Measurements from ENCODE around the gene LRSAM1.

LRSAM1 gene

DNA sequence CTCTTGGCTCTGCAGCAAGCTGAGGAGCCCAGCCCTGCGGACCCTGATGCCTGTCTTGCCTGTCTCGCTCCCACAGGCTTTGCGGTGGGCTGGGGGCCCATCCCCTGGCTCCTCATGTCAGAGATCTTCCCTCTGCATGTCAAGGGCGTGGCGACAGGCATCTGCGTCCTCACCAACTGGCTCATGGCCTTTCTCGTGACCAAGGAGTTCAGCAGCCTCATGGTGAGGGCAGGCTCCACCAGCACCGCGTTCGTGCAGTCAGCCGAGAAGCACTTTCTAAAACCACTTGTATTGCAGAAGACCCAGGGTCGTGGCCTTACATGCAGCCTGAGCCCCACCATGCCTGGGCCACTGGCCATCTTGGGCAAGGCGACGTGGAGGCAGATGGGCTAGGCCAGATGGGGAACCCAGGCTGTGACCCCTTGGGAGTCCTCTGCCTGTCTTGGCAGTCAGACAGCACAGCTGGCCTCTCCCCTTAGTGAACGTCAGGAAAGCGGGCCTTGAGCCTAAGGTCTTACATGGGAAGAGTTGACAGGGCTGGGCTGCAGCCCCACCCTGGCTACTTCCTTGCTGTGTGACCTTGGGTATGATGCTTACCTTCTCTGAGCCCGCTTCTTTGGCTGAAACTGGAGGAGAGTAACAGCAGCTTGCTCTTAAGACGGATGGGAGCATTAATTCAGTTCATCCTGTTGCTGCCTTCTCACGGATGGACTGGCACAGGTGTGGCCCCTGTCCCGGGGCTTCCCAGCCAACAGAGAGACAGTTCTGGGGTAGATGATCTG is 45.8 kb upstream of the LRSAM1 start:
- TF ChIP-seq EP300 (IDR thresholded peaks at IDR 0.05; ENCODE audit: borderline replicate concordance) (no peak), RAD21 (IDR thresholded peaks at IDR 0.05; ENCODE audit: low read depth) (no peak), ZBTB7A (IDR thresholded peaks at IDR 0.05; ENCODE audit: low read depth) (no peak), NFIC (IDR thresholded peaks at IDR 0.05) (no peak), EGR1 (IDR thresholded peaks at IDR 0.05) (no peak), YY1 (IDR thresholded peaks at IDR 0.05; ENCODE audit: low read depth) (no peak), CEBPB (IDR thresholded peaks at IDR 0.05) (no peak), CREB1 (IDR thresholded peaks at IDR 0.05; ENCODE audit: low read depth) (no peak), TEAD4 (IDR thresholded peaks at IDR 0.05) (no peak), FOXM1 (IDR thresholded peaks at IDR 0.05; ENCODE audit: borderline replicate concordance, low read depth) (no peak), TCF12 (IDR thresholded peaks at IDR 0.05; ENCODE audit: low read depth) (no peak), TAF1 (IDR thresholded peaks at IDR 0.05; ENCODE audit: low read depth) (no peak)
- TF ChIP-seq, protein P1, sequence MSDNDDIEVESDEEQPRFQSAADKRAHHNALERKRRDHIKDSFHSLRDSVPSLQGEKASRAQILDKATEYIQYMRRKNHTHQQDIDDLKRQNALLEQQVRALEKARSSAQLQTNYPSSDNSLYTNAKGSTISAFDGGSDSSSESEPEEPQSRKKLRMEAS (IDR thresholded peaks at IDR 0.05): no peak
- TF ChIP-seq, protein P2, sequence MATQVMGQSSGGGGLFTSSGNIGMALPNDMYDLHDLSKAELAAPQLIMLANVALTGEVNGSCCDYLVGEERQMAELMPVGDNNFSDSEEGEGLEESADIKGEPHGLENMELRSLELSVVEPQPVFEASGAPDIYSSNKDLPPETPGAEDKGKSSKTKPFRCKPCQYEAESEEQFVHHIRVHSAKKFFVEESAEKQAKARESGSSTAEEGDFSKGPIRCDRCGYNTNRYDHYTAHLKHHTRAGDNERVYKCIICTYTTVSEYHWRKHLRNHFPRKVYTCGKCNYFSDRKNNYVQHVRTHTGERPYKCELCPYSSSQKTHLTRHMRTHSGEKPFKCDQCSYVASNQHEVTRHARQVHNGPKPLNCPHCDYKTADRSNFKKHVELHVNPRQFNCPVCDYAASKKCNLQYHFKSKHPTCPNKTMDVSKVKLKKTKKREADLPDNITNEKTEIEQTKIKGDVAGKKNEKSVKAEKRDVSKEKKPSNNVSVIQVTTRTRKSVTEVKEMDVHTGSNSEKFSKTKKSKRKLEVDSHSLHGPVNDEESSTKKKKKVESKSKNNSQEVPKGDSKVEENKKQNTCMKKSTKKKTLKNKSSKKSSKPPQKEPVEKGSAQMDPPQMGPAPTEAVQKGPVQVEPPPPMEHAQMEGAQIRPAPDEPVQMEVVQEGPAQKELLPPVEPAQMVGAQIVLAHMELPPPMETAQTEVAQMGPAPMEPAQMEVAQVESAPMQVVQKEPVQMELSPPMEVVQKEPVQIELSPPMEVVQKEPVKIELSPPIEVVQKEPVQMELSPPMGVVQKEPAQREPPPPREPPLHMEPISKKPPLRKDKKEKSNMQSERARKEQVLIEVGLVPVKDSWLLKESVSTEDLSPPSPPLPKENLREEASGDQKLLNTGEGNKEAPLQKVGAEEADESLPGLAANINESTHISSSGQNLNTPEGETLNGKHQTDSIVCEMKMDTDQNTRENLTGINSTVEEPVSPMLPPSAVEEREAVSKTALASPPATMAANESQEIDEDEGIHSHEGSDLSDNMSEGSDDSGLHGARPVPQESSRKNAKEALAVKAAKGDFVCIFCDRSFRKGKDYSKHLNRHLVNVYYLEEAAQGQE (IDR thresholded peaks at IDR 0.05; ENCODE audit: low read depth): no peak
- TF ChIP-seq, protein P3, sequence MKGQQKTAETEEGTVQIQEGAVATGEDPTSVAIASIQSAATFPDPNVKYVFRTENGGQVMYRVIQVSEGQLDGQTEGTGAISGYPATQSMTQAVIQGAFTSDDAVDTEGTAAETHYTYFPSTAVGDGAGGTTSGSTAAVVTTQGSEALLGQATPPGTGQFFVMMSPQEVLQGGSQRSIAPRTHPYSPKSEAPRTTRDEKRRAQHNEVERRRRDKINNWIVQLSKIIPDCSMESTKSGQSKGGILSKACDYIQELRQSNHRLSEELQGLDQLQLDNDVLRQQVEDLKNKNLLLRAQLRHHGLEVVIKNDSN (IDR thresholded peaks at IDR 0.05): no peak

DNA sequence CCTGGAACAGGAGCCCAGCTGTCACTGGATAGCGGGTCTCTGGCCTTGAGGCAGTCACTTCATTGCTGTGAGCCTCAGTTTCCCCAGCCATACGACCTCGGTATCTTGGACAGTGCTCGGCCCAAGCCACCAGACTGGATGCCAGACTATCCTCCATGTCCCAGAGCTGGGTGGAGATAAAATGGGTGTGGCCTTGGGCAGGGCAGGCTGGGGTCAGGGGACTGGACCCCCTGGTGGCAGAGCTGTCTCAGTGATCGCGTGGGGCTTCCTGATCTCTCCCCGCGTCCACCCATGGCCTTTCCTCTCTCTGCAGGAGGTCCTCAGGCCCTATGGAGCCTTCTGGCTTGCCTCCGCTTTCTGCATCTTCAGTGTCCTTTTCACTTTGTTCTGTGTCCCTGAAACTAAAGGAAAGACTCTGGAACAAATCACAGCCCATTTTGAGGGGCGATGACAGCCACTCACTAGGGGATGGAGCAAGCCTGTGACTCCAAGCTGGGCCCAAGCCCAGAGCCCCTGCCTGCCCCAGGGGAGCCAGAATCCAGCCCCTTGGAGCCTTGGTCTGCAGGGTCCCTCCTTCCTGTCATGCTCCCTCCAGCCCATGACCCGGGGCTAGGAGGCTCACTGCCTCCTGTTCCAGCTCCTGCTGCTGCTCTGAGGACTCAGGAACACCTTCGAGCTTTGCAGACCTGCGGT is 44.4 kb upstream of the LRSAM1 start:
- TF ChIP-seq CREB1 (IDR thresholded peaks at IDR 0.05; ENCODE audit: low read depth) (no peak), EP300 (IDR thresholded peaks at IDR 0.05; ENCODE audit: borderline replicate concordance) (no peak), YY1 (IDR thresholded peaks at IDR 0.05; ENCODE audit: low read depth) (no peak), FOXM1 (IDR thresholded peaks at IDR 0.05; ENCODE audit: borderline replicate concordance, low read depth) (no peak), NFIC (IDR thresholded peaks at IDR 0.05) (no peak)

DNA sequence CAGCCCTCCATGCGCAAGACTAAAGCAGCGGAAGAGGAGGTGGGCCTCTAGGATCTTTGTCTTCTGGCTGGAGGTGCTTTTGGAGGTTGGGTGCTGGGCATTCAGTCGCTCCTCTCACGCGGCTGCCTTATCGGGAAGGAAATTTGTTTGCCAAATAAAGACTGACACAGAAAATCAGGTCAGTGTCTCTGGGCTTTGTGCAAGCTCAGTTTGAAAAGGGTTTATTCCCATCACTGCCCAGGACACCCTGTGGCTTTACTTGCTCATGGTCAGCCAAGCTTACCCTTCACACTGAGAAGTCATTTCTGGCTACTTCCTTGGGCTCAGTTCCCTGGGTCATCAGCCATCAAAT is 43.8 kb upstream of the LRSAM1 start:
- TF ChIP-seq TAF1 (IDR thresholded peaks at IDR 0.05; ENCODE audit: low read depth) (no peak), TCF12 (IDR thresholded peaks at IDR 0.05; ENCODE audit: low read depth) (no peak), EGR1 (IDR thresholded peaks at IDR 0.05) (no peak), CEBPB (IDR thresholded peaks at IDR 0.05) (no peak), ZBTB7A (IDR thresholded peaks at IDR 0.05; ENCODE audit: low read depth) (no peak)
- TF ChIP-seq, protein P2 (IDR thresholded peaks at IDR 0.05; ENCODE audit: low read depth): no peak

DNA sequence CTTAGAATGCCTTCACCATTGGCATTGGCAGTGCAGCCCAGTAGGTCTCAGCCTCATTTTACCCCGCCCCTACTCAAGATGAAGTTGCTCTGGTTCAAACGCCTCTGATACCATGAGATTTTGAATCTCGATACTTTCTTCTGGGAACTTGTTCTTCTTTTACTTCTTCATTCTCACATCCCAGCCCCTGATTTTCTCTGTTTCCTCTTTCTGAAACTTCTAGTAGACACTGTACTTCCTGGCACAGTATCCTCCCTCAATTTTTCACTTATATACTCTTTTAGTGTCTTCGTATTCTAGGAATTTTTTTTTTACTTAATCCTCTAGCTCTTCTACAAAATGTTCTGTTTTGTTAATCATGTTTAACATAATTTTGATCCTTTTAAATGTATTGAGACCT is 40.2 kb upstream of the LRSAM1 start:
- no peak for TF ChIP-seq CEBPB (IDR thresholded peaks at IDR 0.05)

DNA sequence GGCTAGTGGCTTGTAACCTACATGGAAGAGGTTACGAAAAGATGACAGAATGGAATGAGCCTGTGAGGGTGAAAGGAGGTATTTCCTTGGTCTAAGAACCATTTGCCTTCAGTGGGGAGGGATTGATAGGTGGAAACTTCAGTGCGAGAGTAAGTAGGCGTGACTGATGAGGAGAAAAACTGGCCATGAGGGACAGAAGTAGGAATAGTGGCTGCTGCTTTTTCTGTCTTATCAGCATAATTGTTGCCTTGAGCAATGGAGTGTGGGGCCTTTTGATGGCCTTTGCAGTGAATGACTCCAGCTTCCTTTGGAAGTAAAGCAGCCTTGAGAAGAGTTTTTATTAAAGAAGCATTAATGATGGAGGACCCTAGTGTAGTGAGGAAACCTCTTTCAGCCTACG is 36.2 kb upstream of the LRSAM1 start:
- no peak for TF ChIP-seq NFIC (IDR thresholded peaks at IDR 0.05)

DNA sequence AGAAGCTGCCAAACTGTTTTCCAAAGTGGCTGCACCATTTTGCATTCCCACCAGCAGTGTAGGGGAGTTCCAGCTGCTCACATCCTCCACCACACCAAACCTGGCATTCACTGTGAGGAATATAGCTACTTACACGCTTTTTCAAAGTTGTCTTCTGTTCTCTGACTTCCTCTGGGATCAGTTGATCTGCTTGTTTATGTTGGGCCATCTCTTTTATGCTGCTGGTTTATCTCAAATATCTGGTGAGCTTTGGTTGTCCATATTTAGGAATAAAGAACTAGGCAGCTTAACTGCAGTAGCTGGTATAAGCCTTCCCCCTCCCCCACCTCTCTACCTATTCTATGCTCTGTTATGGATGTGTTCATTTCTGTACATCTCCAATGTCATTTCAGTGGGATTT is 35.7 kb upstream of the LRSAM1 start:
- no peak for TF ChIP-seq TAF1 (IDR thresholded peaks at IDR 0.05; ENCODE audit: low read depth)
- no peak for TF ChIP-seq EGR1 (IDR thresholded peaks at IDR 0.05)
- TF ChIP-seq NFIC (IDR thresholded peaks at IDR 0.05): no peak
- TF ChIP-seq CEBPB (IDR thresholded peaks at IDR 0.05): no peak
- TF ChIP-seq, protein P3 (IDR thresholded peaks at IDR 0.05): no peak
- TF ChIP-seq EP300 (IDR thresholded peaks at IDR 0.05; ENCODE audit: borderline replicate concordance): no peak
- TF ChIP-seq TEAD4 (IDR thresholded peaks at IDR 0.05): no peak
